ENCODE data around the gene TXNDC8.

DNA sequence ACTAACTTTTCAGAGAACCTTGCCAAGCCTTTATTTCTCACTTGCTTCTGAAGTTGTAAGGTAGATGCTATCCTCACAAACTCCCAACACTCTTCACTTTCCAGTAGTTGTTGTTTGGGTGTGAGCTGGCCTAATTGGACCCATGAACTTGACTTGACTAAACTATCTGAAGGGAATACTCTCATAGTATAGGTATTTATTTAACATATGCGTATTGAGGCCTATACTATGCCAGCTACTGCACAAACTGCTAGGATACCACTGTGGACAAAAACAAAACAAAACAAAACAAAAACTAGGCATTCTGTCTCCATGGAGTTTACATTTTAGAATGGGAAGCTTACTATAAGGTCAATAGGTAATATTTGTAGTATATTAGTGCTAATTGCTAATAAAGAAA lies 1.3 kb downstream of the TXNDC8 start:
- TF ChIP-seq, protein P1, sequence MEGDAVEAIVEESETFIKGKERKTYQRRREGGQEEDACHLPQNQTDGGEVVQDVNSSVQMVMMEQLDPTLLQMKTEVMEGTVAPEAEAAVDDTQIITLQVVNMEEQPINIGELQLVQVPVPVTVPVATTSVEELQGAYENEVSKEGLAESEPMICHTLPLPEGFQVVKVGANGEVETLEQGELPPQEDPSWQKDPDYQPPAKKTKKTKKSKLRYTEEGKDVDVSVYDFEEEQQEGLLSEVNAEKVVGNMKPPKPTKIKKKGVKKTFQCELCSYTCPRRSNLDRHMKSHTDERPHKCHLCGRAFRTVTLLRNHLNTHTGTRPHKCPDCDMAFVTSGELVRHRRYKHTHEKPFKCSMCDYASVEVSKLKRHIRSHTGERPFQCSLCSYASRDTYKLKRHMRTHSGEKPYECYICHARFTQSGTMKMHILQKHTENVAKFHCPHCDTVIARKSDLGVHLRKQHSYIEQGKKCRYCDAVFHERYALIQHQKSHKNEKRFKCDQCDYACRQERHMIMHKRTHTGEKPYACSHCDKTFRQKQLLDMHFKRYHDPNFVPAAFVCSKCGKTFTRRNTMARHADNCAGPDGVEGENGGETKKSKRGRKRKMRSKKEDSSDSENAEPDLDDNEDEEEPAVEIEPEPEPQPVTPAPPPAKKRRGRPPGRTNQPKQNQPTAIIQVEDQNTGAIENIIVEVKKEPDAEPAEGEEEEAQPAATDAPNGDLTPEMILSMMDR (IDR thresholded peaks at IDR 0.05; ENCODE audit: poor library complexity, severe bottlenecking): no peak
- TF ChIP-seq SMC3 (conservative IDR thresholded peaks at IDR 0.05; ENCODE audit: poor library complexity) (no peak), POLR2AphosphoS5 (IDR thresholded peaks at IDR 0.05) (no peak), MXI1 (conservative IDR thresholded peaks at IDR 0.05; ENCODE audit: poor library complexity, severe bottlenecking) (no peak), TAF1 (IDR thresholded peaks at IDR 0.05; ENCODE audit: low read depth) (no peak), EZH2 (IDR thresholded peaks at IDR 0.05; ENCODE audit: borderline replicate concordance, insufficient read depth, low read length, poor library complexity, severe bottlenecking) (no peak), EP300 (conservative IDR thresholded peaks at IDR 0.05; ENCODE audit: poor library complexity, severe bottlenecking) (no peak)
- TF ChIP-seq, protein P2, sequence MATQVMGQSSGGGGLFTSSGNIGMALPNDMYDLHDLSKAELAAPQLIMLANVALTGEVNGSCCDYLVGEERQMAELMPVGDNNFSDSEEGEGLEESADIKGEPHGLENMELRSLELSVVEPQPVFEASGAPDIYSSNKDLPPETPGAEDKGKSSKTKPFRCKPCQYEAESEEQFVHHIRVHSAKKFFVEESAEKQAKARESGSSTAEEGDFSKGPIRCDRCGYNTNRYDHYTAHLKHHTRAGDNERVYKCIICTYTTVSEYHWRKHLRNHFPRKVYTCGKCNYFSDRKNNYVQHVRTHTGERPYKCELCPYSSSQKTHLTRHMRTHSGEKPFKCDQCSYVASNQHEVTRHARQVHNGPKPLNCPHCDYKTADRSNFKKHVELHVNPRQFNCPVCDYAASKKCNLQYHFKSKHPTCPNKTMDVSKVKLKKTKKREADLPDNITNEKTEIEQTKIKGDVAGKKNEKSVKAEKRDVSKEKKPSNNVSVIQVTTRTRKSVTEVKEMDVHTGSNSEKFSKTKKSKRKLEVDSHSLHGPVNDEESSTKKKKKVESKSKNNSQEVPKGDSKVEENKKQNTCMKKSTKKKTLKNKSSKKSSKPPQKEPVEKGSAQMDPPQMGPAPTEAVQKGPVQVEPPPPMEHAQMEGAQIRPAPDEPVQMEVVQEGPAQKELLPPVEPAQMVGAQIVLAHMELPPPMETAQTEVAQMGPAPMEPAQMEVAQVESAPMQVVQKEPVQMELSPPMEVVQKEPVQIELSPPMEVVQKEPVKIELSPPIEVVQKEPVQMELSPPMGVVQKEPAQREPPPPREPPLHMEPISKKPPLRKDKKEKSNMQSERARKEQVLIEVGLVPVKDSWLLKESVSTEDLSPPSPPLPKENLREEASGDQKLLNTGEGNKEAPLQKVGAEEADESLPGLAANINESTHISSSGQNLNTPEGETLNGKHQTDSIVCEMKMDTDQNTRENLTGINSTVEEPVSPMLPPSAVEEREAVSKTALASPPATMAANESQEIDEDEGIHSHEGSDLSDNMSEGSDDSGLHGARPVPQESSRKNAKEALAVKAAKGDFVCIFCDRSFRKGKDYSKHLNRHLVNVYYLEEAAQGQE (IDR thresholded peaks at IDR 0.05; ENCODE audit: borderline replicate concordance): no peak

Data from neural cell (in vitro differentiated cells).